Measurements from ENCODE around the gene CYP46A1.

- TF ChIP-seq, protein P1, sequence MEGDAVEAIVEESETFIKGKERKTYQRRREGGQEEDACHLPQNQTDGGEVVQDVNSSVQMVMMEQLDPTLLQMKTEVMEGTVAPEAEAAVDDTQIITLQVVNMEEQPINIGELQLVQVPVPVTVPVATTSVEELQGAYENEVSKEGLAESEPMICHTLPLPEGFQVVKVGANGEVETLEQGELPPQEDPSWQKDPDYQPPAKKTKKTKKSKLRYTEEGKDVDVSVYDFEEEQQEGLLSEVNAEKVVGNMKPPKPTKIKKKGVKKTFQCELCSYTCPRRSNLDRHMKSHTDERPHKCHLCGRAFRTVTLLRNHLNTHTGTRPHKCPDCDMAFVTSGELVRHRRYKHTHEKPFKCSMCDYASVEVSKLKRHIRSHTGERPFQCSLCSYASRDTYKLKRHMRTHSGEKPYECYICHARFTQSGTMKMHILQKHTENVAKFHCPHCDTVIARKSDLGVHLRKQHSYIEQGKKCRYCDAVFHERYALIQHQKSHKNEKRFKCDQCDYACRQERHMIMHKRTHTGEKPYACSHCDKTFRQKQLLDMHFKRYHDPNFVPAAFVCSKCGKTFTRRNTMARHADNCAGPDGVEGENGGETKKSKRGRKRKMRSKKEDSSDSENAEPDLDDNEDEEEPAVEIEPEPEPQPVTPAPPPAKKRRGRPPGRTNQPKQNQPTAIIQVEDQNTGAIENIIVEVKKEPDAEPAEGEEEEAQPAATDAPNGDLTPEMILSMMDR (IDR thresholded peaks at IDR 0.05) = no peak
- TF ChIP-seq EZH2 (IDR thresholded peaks at IDR 0.05; ENCODE audit: borderline replicate concordance, insufficient read depth, low read depth, low read length, poor library complexity, severe bottlenecking) = no peak
Measured at GRCh38 chr14:99708449-99708848, 24.4 kb downstream of the CYP46A1 start.

Measured in B cell (primary cell).